PC-3 (cell line): Measurements from ENCODE around the gene COL12A1.

Experiments used
- EZH2 ChIP-seq: fragments of 300-600 bp; sonication (generic); IDR thresholded peaks from one replicate; pipeline ENCODE4 v1.6.1; 2017; ENCODE audit warnings: antibody characterized with exemption, mild to moderate bottlenecking, low read length; ENCODE audit not compliant: unreplicated experiment
- EZH2phosphoT487 ChIP-seq: fragments of 300-600 bp; sonication (generic); IDR thresholded peaks from 2 replicates; pipeline ENCODE4 v1.6.1; 2018; ENCODE audit warnings: mild to moderate bottlenecking, antibody characterized with exemption, low read length, borderline replicate concordance
- TF ChIP-seq, protein P1 (sequence below): fragments of 300-600 bp; sonication (generic); conservative IDR thresholded peaks from 2 replicates; pipeline ENCODE4 v1.5.1; 2017; ENCODE audit warnings: antibody characterized with exemption, low read depth, mild to moderate bottlenecking, low read length

DNA sequence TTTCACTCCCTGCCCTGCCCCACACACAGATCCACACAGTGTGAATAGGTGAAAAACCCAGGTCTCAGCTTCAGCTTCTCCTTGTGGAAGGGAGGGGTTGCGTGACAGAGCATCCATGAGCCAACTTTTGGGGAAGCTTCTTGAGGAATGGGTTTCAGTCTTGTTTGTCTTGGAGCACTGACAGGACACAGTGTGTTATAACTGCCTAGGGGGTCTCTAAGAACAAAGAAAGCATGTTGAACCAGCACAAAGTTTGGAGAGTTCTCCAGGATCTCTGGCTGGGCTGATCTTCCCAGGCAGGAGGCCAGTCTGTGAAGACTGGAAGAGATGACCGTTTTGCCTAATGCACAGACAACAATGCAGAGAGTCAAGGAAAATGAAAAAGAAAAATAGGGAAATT lies 164.5 kb downstream of the COL12A1 start:
- TF ChIP-seq, protein P1, sequence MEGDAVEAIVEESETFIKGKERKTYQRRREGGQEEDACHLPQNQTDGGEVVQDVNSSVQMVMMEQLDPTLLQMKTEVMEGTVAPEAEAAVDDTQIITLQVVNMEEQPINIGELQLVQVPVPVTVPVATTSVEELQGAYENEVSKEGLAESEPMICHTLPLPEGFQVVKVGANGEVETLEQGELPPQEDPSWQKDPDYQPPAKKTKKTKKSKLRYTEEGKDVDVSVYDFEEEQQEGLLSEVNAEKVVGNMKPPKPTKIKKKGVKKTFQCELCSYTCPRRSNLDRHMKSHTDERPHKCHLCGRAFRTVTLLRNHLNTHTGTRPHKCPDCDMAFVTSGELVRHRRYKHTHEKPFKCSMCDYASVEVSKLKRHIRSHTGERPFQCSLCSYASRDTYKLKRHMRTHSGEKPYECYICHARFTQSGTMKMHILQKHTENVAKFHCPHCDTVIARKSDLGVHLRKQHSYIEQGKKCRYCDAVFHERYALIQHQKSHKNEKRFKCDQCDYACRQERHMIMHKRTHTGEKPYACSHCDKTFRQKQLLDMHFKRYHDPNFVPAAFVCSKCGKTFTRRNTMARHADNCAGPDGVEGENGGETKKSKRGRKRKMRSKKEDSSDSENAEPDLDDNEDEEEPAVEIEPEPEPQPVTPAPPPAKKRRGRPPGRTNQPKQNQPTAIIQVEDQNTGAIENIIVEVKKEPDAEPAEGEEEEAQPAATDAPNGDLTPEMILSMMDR = no peak
- TF ChIP-seq EZH2 (no peak), EZH2phosphoT487 (no peak)
